ENCODE data around the gene PTPRK. TPM values are rescaled to one million over a fixed set of nuclear protein-coding genes. Genes with fewer than 3 reads are reported as not detected.

Gene PTPRK
- total RNA-seq, 1 donor from 2014 or later: 4.2 TPM

- Mint-ChIP-seq H3K27ac (no peak overlapping the region), H3K4me1 (ENCODE audit: low read depth) (peaks cover 4% of the 10 kb centered on the region), H3K36me3 (ENCODE audit: low read depth) (no peaks in the 10 kb centered on the region), H3K9me3 (no peaks in the 10 kb centered on the region), H3K4me3 (ENCODE audit: low read depth) (no peak overlapping the region), H3K27me3 (ENCODE audit: low read depth) (peaks cover 36% of the 10 kb centered on the region)
- intact Hi-C loops (cut with micrococcal nuclease): loop anchor here (10.0 kb wide), 1 partner anchor 673 kb away; no protein-coding TSS in a partner anchor
- no peak for DNase-seq (ENCODE audit: low spot score)
These were observed 7.0 kb upstream of the PTPRK start for GRCh38 chr6:128527375-128527774.

GRCh38 chr6:128526152-128526914 lies 5.9 kb upstream of the PTPRK start:
- Mint-ChIP-seq H3K27ac (no peak overlapping the region), H3K4me3 (ENCODE audit: low read depth) (no peak overlapping the region), H3K36me3 (ENCODE audit: low read depth) (no peaks in the 10 kb centered on the region), H3K4me1 (ENCODE audit: low read depth) (no peaks in the 10 kb centered on the region), H3K9me3 (no peaks in the 10 kb centered on the region), H3K27me3 (ENCODE audit: low read depth) (peaks cover 45% of the 10 kb centered on the region)
- intact Hi-C loops (cut with micrococcal nuclease): loop anchor here (10.0 kb wide), 1 partner anchor 672 kb away; no protein-coding TSS in a partner anchor
- no peak for DNase-seq (ENCODE audit: low spot score)

- H3K4me3 Mint-ChIP-seq (ENCODE audit: low read depth): no peak overlapping the region
- intact Hi-C loops (cut with micrococcal nuclease): loop anchor here (10.0 kb wide), 1 partner anchor 671 kb away; no protein-coding TSS in a partner anchor
- peaks cover 53% of the 10 kb centered on the region for H3K27me3 Mint-ChIP-seq (ENCODE audit: low read depth)
- no peaks in the 10 kb centered on the region for H3K9me3 Mint-ChIP-seq
- peaks cover 4% of the 10 kb centered on the region for H3K4me1 Mint-ChIP-seq (ENCODE audit: low read depth)
- DNase-seq (ENCODE audit: low spot score): no peak
- H3K36me3 Mint-ChIP-seq (ENCODE audit: low read depth): no peaks in the 10 kb centered on the region
- no peak overlapping the region for H3K27ac Mint-ChIP-seq
These were observed 5.0 kb upstream of the PTPRK start for GRCh38 chr6:128525406-128525805.

- H3K4me1 Mint-ChIP-seq (ENCODE audit: low read depth): peaks cover 11% of the 10 kb centered on the region
- H3K36me3 Mint-ChIP-seq (ENCODE audit: low read depth): no peaks in the 10 kb centered on the region
- peak overlapping the region; percentile 90 for H3K4me3 Mint-ChIP-seq (ENCODE audit: low read depth)
- H3K9me3 Mint-ChIP-seq: no peaks in the 10 kb centered on the region
- DNase-seq (ENCODE audit: low spot score): no peak
- H3K27me3 Mint-ChIP-seq (ENCODE audit: low read depth): peaks cover 72% of the 10 kb centered on the region
- intact Hi-C loops (cut with micrococcal nuclease): loop anchor here (5.0 to 10.0 kb wide), 2 partner anchors 549 to 666 kb away; no protein-coding TSS in a partner anchor
- peak overlapping the region; percentile 29 for H3K27ac Mint-ChIP-seq
These were observed 858 bp upstream of the PTPRK start for GRCh38 chr6:128521282-128521632.

- Mint-ChIP-seq H3K27me3 (ENCODE audit: low read depth) (peaks cover 73% of the 10 kb centered on the region), H3K27ac (peak overlapping the region; percentile 74)
- peak; percentile 20 for DNase-seq (ENCODE audit: low spot score)
These were observed 416 bp downstream of the PTPRK start for GRCh38 chr6:128519931-128520435.

GRCh38 chr6:128519132-128519930 lies 1.1 kb downstream of the PTPRK start:
- DNase-seq (ENCODE audit: low spot score): peak; percentile 10
- H3K4me3 Mint-ChIP-seq (ENCODE audit: low read depth): peak overlapping the region; percentile 90
- intact Hi-C loops (cut with micrococcal nuclease): loop anchor here (10.0 kb wide), 1 partner anchor 265 kb away; no protein-coding TSS in a partner anchor
- H3K4me1 Mint-ChIP-seq (ENCODE audit: low read depth): peaks cover 11% of the 10 kb centered on the region
- peaks cover 72% of the 10 kb centered on the region for H3K27me3 Mint-ChIP-seq (ENCODE audit: low read depth)
- H3K9me3 Mint-ChIP-seq: no peaks in the 10 kb centered on the region
- no peaks in the 10 kb centered on the region for H3K36me3 Mint-ChIP-seq (ENCODE audit: low read depth)
- H3K27ac Mint-ChIP-seq: peak overlapping the region; percentile 74

More at GRCh38 chr6:128519931-128520435, 416 bp downstream of the PTPRK start:
- Mint-ChIP-seq H3K4me1 (ENCODE audit: low read depth) (peaks cover 11% of the 10 kb centered on the region), H3K4me3 (ENCODE audit: low read depth) (peak overlapping the region; percentile 90), H3K36me3 (ENCODE audit: low read depth) (no peaks in the 10 kb centered on the region), H3K9me3 (no peaks in the 10 kb centered on the region)
- intact Hi-C loops (cut with micrococcal nuclease): loop anchor here (1.0 to 10.0 kb wide), 4 partner anchors 265 to 783 kb away; no protein-coding TSS in a partner anchor

GRCh38 chr6:128518434-128519131 lies 1.8 kb downstream of the PTPRK start:
- intact Hi-C loops (cut with micrococcal nuclease): loop anchor here (10.0 kb wide), 1 partner anchor 264 kb away; no protein-coding TSS in a partner anchor
- Mint-ChIP-seq H3K4me3 (ENCODE audit: low read depth) (peak overlapping the region; percentile 90), H3K27me3 (ENCODE audit: low read depth) (peaks cover 72% of the 10 kb centered on the region), H3K27ac (no peak overlapping the region), H3K9me3 (no peaks in the 10 kb centered on the region), H3K36me3 (ENCODE audit: low read depth) (no peaks in the 10 kb centered on the region), H3K4me1 (ENCODE audit: low read depth) (peaks cover 11% of the 10 kb centered on the region)
- DNase-seq (ENCODE audit: low spot score): no peak

- H3K36me3 Mint-ChIP-seq (ENCODE audit: low read depth): no peaks in the 10 kb centered on the region
- H3K4me3 Mint-ChIP-seq (ENCODE audit: low read depth): no peak overlapping the region
- H3K27me3 Mint-ChIP-seq (ENCODE audit: low read depth): peaks cover 63% of the 10 kb centered on the region
- no peaks in the 10 kb centered on the region for H3K9me3 Mint-ChIP-seq
- peaks cover 11% of the 10 kb centered on the region for H3K4me1 Mint-ChIP-seq (ENCODE audit: low read depth)
- DNase-seq (ENCODE audit: low spot score): no peak
- intact Hi-C loops (cut with micrococcal nuclease): loop anchor here (10.0 kb wide), 1 partner anchor 262 kb away; no protein-coding TSS in a partner anchor
- H3K27ac Mint-ChIP-seq: no peak overlapping the region
These were observed 3.3 kb downstream of the PTPRK start for GRCh38 chr6:128517124-128517523.

GRCh38 chr6:128516514-128516898 lies 3.9 kb downstream of the PTPRK start:
- no peak for DNase-seq (ENCODE audit: low spot score)
- H3K4me3 Mint-ChIP-seq (ENCODE audit: low read depth): no peak overlapping the region
- H3K36me3 Mint-ChIP-seq (ENCODE audit: low read depth): no peaks in the 10 kb centered on the region
- peaks cover 58% of the 10 kb centered on the region for H3K27me3 Mint-ChIP-seq (ENCODE audit: low read depth)
- H3K27ac Mint-ChIP-seq: no peak overlapping the region
- H3K9me3 Mint-ChIP-seq: no peaks in the 10 kb centered on the region
- peaks cover 11% of the 10 kb centered on the region for H3K4me1 Mint-ChIP-seq (ENCODE audit: low read depth)
- intact Hi-C loops (cut with micrococcal nuclease): loop anchor here (10.0 kb wide), 1 partner anchor 262 kb away; no protein-coding TSS in a partner anchor

- H3K27ac Mint-ChIP-seq: no peak overlapping the region
- H3K4me1 Mint-ChIP-seq (ENCODE audit: low read depth): peaks cover 7% of the 10 kb centered on the region
- intact Hi-C loops (cut with micrococcal nuclease): loop anchor here (10.0 kb wide), 1 partner anchor 261 kb away; no protein-coding TSS in a partner anchor
- H3K27me3 Mint-ChIP-seq (ENCODE audit: low read depth): peaks cover 54% of the 10 kb centered on the region
- no peaks in the 10 kb centered on the region for H3K36me3 Mint-ChIP-seq (ENCODE audit: low read depth)
- DNase-seq (ENCODE audit: low spot score): no peak
- no peaks in the 10 kb centered on the region for H3K9me3 Mint-ChIP-seq
- H3K4me3 Mint-ChIP-seq (ENCODE audit: low read depth): no peak overlapping the region
These were observed 4.6 kb downstream of the PTPRK start for GRCh38 chr6:128515550-128516513.

- intact Hi-C loops (cut with micrococcal nuclease): loop anchor here (10.0 kb wide), 1 partner anchor 259 kb away; no protein-coding TSS in a partner anchor
- Mint-ChIP-seq H3K9me3 (no peaks in the 10 kb centered on the region), H3K27me3 (ENCODE audit: low read depth) (peaks cover 39% of the 10 kb centered on the region), H3K4me3 (ENCODE audit: low read depth) (no peak overlapping the region), H3K36me3 (ENCODE audit: low read depth) (no peaks in the 10 kb centered on the region), H3K4me1 (ENCODE audit: low read depth) (peaks cover 8% of the 10 kb centered on the region), H3K27ac (no peak overlapping the region)
- no peak for DNase-seq (ENCODE audit: low spot score)
These were observed 6.5 kb downstream of the PTPRK start for GRCh38 chr6:128513878-128514277.
